Naive thymus-derived CD8-positive, alpha-beta T cell (primary cell): ENCODE measurements around the gene GSG1. TPM values are rescaled to one million over a fixed set of nuclear protein-coding genes. Genes with fewer than 3 reads are reported as not detected.
"Not testable (repeated sequence)": the region's sequence is repeated elsewhere in the genome, so short reads cannot be mapped to it uniquely, and the experiment has no call there.

Source experiments
- ATAC-seq, 2 donors: fragments of 150-1000 bp; cut with Tn5 transposase in 1 of 2; sonication (Bioruptor Pico), chemical (Tn5 transposase) in 1 of 2; 1 replicate in 1 of 2; 2 replicates in 1 of 2; pipeline ENCODE4 v1.10.0; 2021; ENCODE audit warnings: mild to moderate bottlenecking in 2 of 2, moderate library complexity in 2 of 2
- POLR2A ChIA-PET: fragments of 350-600 bp; sonication (Branson Sonifier 250); formaldehyde crosslinking; loops from one replicate; lab custom pipeline; 2021; ENCODE audit warnings: antibody characterized with exemption; lab: Charles Lee
- DNase-seq, 10 donors: peaks; one replicate each; pipeline versions ENCODE4 v3.0.0 to v3.0.0-alpha.2; 2020 to 2022
- H3K27ac Mint-ChIP-seq, 10 donors: one replicate each; pipeline ENCODE4 v1.8.0; 2020 to 2022; ENCODE audit warnings: mild to moderate bottlenecking in 10 of 10, mixed read lengths in 10 of 10, moderate library complexity in 4 of 10, inconsistent platforms in 1 of 10
- H3K27me3 Mint-ChIP-seq, 5 donors: one replicate each; pipeline ENCODE4 v1.8.0; 2021 to 2022; ENCODE audit warnings: mixed read lengths in 5 of 5
- H3K36me3 Mint-ChIP-seq, 3 donors: one replicate each; pipeline ENCODE4 v1.8.0; 2020 to 2022; ENCODE audit warnings: mixed read lengths in 3 of 3, mild to moderate bottlenecking in 2 of 3, inconsistent platforms in 1 of 3
- H3K4me1 Mint-ChIP-seq, 4 donors: one replicate each; pipeline ENCODE4 v1.8.0; 2021 to 2022; ENCODE audit warnings: mixed read lengths in 4 of 4
- H3K4me3 Mint-ChIP-seq, 10 donors: one replicate each; pipeline ENCODE4 v1.8.0; 2020 to 2022; ENCODE audit warnings: mild to moderate bottlenecking in 10 of 10, mixed read lengths in 10 of 10, moderate library complexity in 6 of 10, inconsistent platforms in 1 of 10
- H3K9me3 Mint-ChIP-seq, 9 donors: one replicate each; pipeline ENCODE4 v1.8.0; 2020 to 2022; ENCODE audit warnings: mixed read lengths in 9 of 9, mild to moderate bottlenecking in 3 of 9, inconsistent platforms in 1 of 9, moderate library complexity in 1 of 9
- polyA plus RNA-seq, 3 donors: library from polyadenylated mRNA; unstranded; fragments of 300-500 nt; fragmentation: Illumina TruSeq; gene quantifications; one replicate each; pipeline ENCODE4 v1.2.3, GENCODE V29; 2021
- total RNA-seq, 8 experiments: library from RNA in 2 of 8; stranded (reverse) in 2 of 8; gene quantifications; one replicate each; pipeline ENCODE4 v1.2.3 and lab custom pipeline; 2021 to 2026

The GSG1 gene
- total and polyA plus RNA-seq, 5 experiments from 2014 or later, result 0.21 TPM; not detected in 4

DNA sequence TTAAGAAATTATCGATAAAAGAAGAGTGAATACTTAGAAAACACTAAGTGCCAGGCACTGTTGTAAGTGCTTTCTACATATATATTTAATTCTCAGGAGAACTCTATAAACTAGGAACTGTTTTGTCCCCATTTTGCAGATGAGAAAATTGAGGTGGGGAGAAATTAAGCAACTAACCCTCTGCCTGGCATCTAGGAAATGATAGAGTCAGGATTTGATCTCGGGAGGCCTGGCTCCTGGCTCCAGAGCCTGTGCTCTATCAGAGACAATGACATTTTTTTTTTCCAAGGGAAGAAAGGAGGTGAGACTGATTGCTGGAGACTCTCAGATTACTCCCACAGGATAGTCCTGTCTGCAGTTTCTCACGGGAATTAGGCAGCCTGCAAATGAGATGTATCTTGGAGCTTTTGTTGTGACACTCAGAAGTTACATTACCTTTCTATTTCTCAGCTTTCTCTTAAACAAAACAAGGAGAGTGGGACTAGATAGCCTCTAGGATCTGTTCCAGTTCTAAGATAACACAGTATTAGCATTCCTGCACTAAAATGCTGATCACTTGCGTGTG, 60.7 kb downstream of the GSG1 start:
- Mint-ChIP-seq H3K9me3 (no peaks in the 10 kb centered on the region), H3K4me3 (peak overlapping the region in 8 of 10 donors; percentile 16 to 93 (median 86)), H3K4me1 (peaks cover 2 to 23% (median 17%) of the 10 kb centered on the region in 4 donors), H3K27ac (no peak overlapping the region), H3K27me3 (peaks cover 0 to 7% (median 0%) of the 10 kb centered on the region in 5 donors), H3K36me3 (no peaks in the 10 kb centered on the region)
- DNase-seq (no peak), ATAC-seq (no peak)
- POLR2A ChIA-PET, result no interaction called here

GRCh38 chr12:13041224-13041623, 62.2 kb downstream of the GSG1 start:
- ATAC-seq (no peak), DNase-seq (no peak)
- H3K36me3 Mint-ChIP-seq, result no peaks in the 10 kb centered on the region
- POLR2A ChIA-PET, result no interaction called here
- H3K27me3 Mint-ChIP-seq, result peaks cover 0 to 7% (median 0%) of the 10 kb centered on the region in 5 donors
- H3K9me3 Mint-ChIP-seq, result no peaks in the 10 kb centered on the region
- H3K27ac Mint-ChIP-seq, result no peak overlapping the region
- H3K4me1 Mint-ChIP-seq, result peaks cover 2 to 23% (median 13%) of the 10 kb centered on the region in 4 donors
- H3K4me3 Mint-ChIP-seq, result no peak overlapping the region

DNA sequence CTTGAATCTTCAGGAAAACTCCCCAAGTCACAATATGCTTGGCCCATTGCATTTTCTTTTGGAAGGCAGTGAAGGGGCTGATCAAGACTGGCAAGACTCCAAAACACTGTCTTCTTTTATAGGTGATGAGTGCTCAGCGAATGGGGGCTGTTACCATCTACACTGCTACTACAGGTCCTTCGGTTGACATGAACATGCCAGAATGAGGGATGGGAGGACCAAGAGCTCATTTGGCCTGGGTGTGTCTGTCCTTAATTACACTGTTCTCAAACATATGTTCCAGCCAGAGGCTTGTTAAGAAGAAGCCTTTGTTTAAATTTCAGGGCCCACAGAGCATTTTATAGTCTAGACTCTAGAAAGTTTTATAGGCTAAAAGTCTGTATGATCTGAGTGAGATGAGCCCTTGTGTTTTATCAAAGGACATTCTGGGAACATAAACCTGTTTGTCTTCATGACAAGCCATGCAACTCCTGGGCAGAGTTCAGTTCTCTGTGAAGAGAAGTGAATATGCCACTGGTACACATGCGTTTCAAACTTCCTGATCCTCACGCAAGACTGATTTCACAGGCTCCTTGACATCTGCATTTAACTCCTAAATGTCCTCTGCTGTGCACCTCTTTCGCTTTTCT, 64.0 kb downstream of the GSG1 start:
- no peak overlapping the region for H3K4me3 Mint-ChIP-seq
- POLR2A ChIA-PET, result no interaction called here
- peaks cover 0 to 7% (median 0%) of the 10 kb centered on the region in 5 donors for H3K27me3 Mint-ChIP-seq
- H3K4me1 Mint-ChIP-seq, result peaks cover 0 to 11% (median 2%) of the 10 kb centered on the region in 4 donors
- no peaks in the 10 kb centered on the region for H3K9me3 Mint-ChIP-seq
- H3K27ac Mint-ChIP-seq, result no peak overlapping the region
- no peak for DNase-seq
- no peaks in the 10 kb centered on the region for H3K36me3 Mint-ChIP-seq
- no peak for ATAC-seq

- POLR2A ChIA-PET, result no interaction called here
- Mint-ChIP-seq H3K27me3 (peaks cover 0 to 7% (median 0%) of the 10 kb centered on the region in 5 donors), H3K36me3 (no peaks in the 10 kb centered on the region), H3K27ac (no peak overlapping the region), H3K9me3 (no peaks in the 10 kb centered on the region), H3K4me3 (no peak overlapping the region), H3K4me1 (peaks cover 0 to 5% (median 0%) of the 10 kb centered on the region in 4 donors)
- no peak for ATAC-seq
- DNase-seq, result no peak
Measured at GRCh38 chr12:13038491-13039161, 64.8 kb downstream of the GSG1 start.

- Mint-ChIP-seq H3K27ac (no peak overlapping the region), H3K36me3 (no peaks in the 10 kb centered on the region), H3K4me3 (no peak overlapping the region), H3K9me3 (no peaks in the 10 kb centered on the region), H3K4me1 (peaks cover 0 to 5% (median 0%) of the 10 kb centered on the region in 4 donors), H3K27me3 (peaks cover 0 to 3% (median 0%) of the 10 kb centered on the region in 5 donors)
- POLR2A ChIA-PET, result interaction anchor here (0.8 kb wide), 1 partner anchor 8 kb away, joined by 3 read pairs; no protein-coding TSS in a partner anchor
- ATAC-seq, result no peak
- no peak for DNase-seq
Measured at GRCh38 chr12:13036881-13037280, 66.6 kb downstream of the GSG1 start.

DNA sequence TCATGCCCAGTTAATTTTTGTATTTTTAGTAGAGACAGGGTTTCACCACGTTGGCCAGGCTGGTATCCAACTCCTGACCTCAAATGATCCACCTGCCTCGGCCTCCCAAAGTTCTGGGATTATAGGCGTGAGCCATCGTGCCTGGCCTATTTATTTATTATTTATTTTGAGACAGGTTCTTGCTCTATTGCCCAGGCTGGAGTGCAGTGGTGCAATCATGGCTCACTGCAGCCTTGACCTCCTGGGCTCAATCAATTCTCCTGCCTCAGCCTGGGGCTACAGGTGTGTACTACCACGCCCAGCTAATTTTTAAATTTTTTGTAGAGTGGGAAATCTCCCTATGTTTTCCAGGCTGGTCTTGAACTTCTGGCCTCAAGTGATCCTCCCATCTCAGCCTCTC, 68.1 kb downstream of the GSG1 start:
- not testable (repeated sequence) for H3K4me3 Mint-ChIP-seq, ATAC-seq, DNase-seq, H3K27me3 Mint-ChIP-seq, H3K4me1 Mint-ChIP-seq, H3K36me3 Mint-ChIP-seq, H3K9me3 Mint-ChIP-seq, H3K27ac Mint-ChIP-seq
- POLR2A ChIA-PET, result interaction anchor here (0.6 kb wide), 1 partner anchor 188 kb away, joined by 4 read pairs; no protein-coding TSS in a partner anchor

Other genes with a start within 250 kb of the GSG1 start
- not detected for gene GPRC5A, start 212.1 kb downstream of the GSG1 start, total RNA-seq
- not detected for gene GPRC5A, start 212.1 kb downstream of the GSG1 start, polyA plus RNA-seq
- not detected for gene GPRC5D, start 151.5 kb downstream of the GSG1 start, total RNA-seq
- under 1 TPM in 1 of 3 donors, not detected in 2; 0.43 TPM for gene GPRC5D, start 151.5 kb downstream of the GSG1 start, polyA plus RNA-seq
- 10 to 100 TPM in 1 of 2 experiments, 1 to 10 TPM in 1; 9.8 to 13.1 TPM for gene HEBP1, start 103.4 kb downstream of the GSG1 start, total RNA-seq
- 10 to 100 TPM; 23.3 to 40.2 (median 25.8) TPM for gene HEBP1, start 103.4 kb downstream of the GSG1 start, polyA plus RNA-seq
- 1 to 10 TPM; 4.8 to 5.0 TPM for gene FAM234B, start 59.3 kb downstream of the GSG1 start, total RNA-seq
- 1 to 10 TPM; 2.5 to 4.3 (median 2.7) TPM for gene FAM234B, start 59.3 kb downstream of the GSG1 start, polyA plus RNA-seq
- 1 to 10 TPM; 2.2 to 2.9 TPM for gene EMP1, start 93.1 kb upstream of the GSG1 start, total RNA-seq
- under 1 TPM in 2 of 3 donors, not detected in 1; 0.14 to 0.23 TPM for gene EMP1, start 93.1 kb upstream of the GSG1 start, polyA plus RNA-seq